Psoas muscle (tissue), 8 donors: Measurements from ENCODE around the gene OASL. TPM values are rescaled to one million over a fixed set of nuclear protein-coding genes. Genes with fewer than 3 reads are reported as not detected.

ENCODE experiments used
- ATAC-seq, 4 donors: fragments of 200-7000 bp; cut with Tn5 transposase; one replicate each; pipeline ENCODE4 v1.9.1; 2020; ENCODE audit warnings: moderate library complexity in 3 of 4, mild to moderate bottlenecking in 2 of 4
- DNase-seq, 2 donors: peaks; one replicate each; pipeline ENCODE4 v3.0.0-alpha.2; 2020
- H3K27ac ChIP-seq: fragments of 200-600 bp; one replicate; pipeline ENCODE4 v1.8.0; 2022
- H3K27me3 ChIP-seq, 3 donors: fragments of 200-600 bp in 1 of 3; one replicate each; pipeline versions ENCODE4 v1.6.1 to v1.8.0; 2013 to 2022; ENCODE audit warnings: low read length in 2 of 3, mild to moderate bottlenecking in 2 of 3, moderate library complexity in 1 of 3; ENCODE audit not compliant: insufficient read depth in 3 of 3
- H3K36me3 ChIP-seq, 2 donors: fragments of 200-600 bp in 1 of 2; one replicate each; pipeline versions ENCODE4 v1.6.1 to v1.8.0; 2013 to 2022; ENCODE audit warnings: low read depth in 1 of 2, mild to moderate bottlenecking in 1 of 2, moderate library complexity in 1 of 2; ENCODE audit not compliant: insufficient read depth in 1 of 2
- H3K4me1 ChIP-seq: fragments of 200-600 bp; one replicate; pipeline ENCODE4 v1.8.0; 2022
- H3K4me3 ChIP-seq: fragments of 200-600 bp; one replicate; pipeline ENCODE4 v1.8.0; 2022; ENCODE audit warnings: mild to moderate bottlenecking
- H3K9me3 ChIP-seq: fragments of 200-600 bp; one replicate; pipeline ENCODE4 v1.8.0; 2022
- CTCF ChIP-seq: fragments of 200-600 bp; IDR thresholded peaks from one replicate; pipeline ENCODE4 v1.8.0; 2022; ENCODE audit warnings: antibody characterized with exemption
- WGBS, 3 donors: extraction: QIAGEN DNeasy Blood & Tissue Kit; methylation state at CpG; one replicate each; pipeline versions ENCODE4 v1.1.6 to v1.1.7; 2013; 5-methylcytosine and 5-hydroxymethylcytosine counted together
- intact Hi-C, 2 donors: fragments of 100-400 bp; cut with DNase I; formaldehyde crosslinking; loops; one replicate each; pipeline versions ENCODE4 v1.11.0 to v1.14.2; 2022
- polyA plus RNA-seq, 3 donors: library from polyadenylated mRNA; stranded (reverse); fragments of 200-250 nt; gene quantifications; one replicate each; pipeline ENCODE4 v1.2.3, GENCODE V29; 2013
- total RNA-seq, 4 donors: library from RNA; stranded (reverse); fragmentation: NEBNext Ultra II Directional in 2 of 4; extraction: Animal tissue kit (Norgen Biotek cat#: 25700) in 2 of 4; gene quantifications; one replicate each; pipeline versions ENCODE4 v1.2.1 to v1.2.4, GENCODE V29; 2021 to 2023
- donor health status: healthy with polysubstance abuse.
- donor health status: DM: no; HTN: no; CAD: no; lungs with moderate emphysema.
- donor health status: Bipolar disorder and iron deficiency.
- donor health status: healthy.
- donor health status: DM: yes; HTN: yes; CAD: no.
- donor health status: DM: no; HTN: no; CAD: no.
- donor health status: DM: no; HTN: no; CAD: no.
- donor health status: DM: yes; HTN: yes; CAD: no.

The OASL gene
- total and polyA plus RNA-seq, 7 donors: 0.15 to 0.30 (median 0.28) TPM; not detected in 1

- H3K27me3 ChIP-seq: peaks cover 0 to 24% (median 3%) of the 10 kb centered on the region in 3 donors
- WGBS, 3 donors: 71 to 74% (median 72%) methylated on average over 10 of the region's 10 CpGs
- H3K9me3 ChIP-seq: no peaks in the 10 kb centered on the region
- DNase-seq: no peak
- H3K36me3 ChIP-seq: no peaks in the 10 kb centered on the region
- intact Hi-C loops: loop anchor here in 1 of 2 donors (5.0 kb wide), 1 partner anchor 38 kb away; no protein-coding TSS in a partner anchor
- ATAC-seq: no peak
- H3K4me1 ChIP-seq: peaks cover 4% of the 10 kb centered on the region
- TF ChIP-seq CTCF: no peak
- H3K4me3 ChIP-seq: no peak overlapping the region
- H3K27ac ChIP-seq: peak overlapping the region; percentile 50
Observed at GRCh38 chr12:121059031-121059898, 20.2 kb upstream of the OASL start.

- intact Hi-C loops: loop anchor here in 1 of 2 donors (5.0 kb wide), 1 partner anchor 40 kb away; no protein-coding TSS in a partner anchor
- Histone ChIP-seq H3K4me3 (no peak overlapping the region), H3K9me3 (no peaks in the 10 kb centered on the region), H3K27ac (no peak overlapping the region), H3K36me3 (no peaks in the 10 kb centered on the region), H3K4me1 (peaks cover 4% of the 10 kb centered on the region), H3K27me3 (peaks cover 0 to 18% (median 0%) of the 10 kb centered on the region in 3 donors)
- TF ChIP-seq CTCF: no peak
- DNase-seq: no peak
- ATAC-seq: no peak
- 51 to 57% (median 55%) methylated on average over 9 of the region's 9 CpGs for WGBS, 3 donors
Observed at GRCh38 chr12:121057794-121058193, 18.7 kb upstream of the OASL start.

- DNase-seq (no peak), ATAC-seq (no peak)
- Histone ChIP-seq H3K27ac (no peak overlapping the region), H3K9me3 (no peaks in the 10 kb centered on the region), H3K4me1 (no peaks in the 10 kb centered on the region), H3K4me3 (no peak overlapping the region), H3K27me3 (peaks cover 0 to 4% (median 0%) of the 10 kb centered on the region in 3 donors), H3K36me3 (no peaks in the 10 kb centered on the region)
- intact Hi-C loops: no loop called here
- TF ChIP-seq CTCF: no peak
- WGBS, 3 donors: 86 to 92% (median 88%) methylated on average over 11 of the region's 11 CpGs
Observed at GRCh38 chr12:121053706-121054105, 14.7 kb upstream of the OASL start.

GRCh38 chr12:121050725-121051124 lies 11.7 kb upstream of the OASL start:
- H3K27ac ChIP-seq: no peak overlapping the region
- 50 to 71% (median 51%) methylated on average over 2 of the region's 2 CpGs for WGBS, 3 donors
- H3K9me3 ChIP-seq: no peaks in the 10 kb centered on the region
- intact Hi-C loops: no loop called here
- H3K27me3 ChIP-seq: peaks cover 0 to 5% (median 4%) of the 10 kb centered on the region in 3 donors
- H3K4me1 ChIP-seq: no peaks in the 10 kb centered on the region
- ATAC-seq (no peak), DNase-seq (no peak)
- H3K36me3 ChIP-seq: no peaks in the 10 kb centered on the region
- H3K4me3 ChIP-seq: no peak overlapping the region
- no peak for TF ChIP-seq CTCF
